Erythroblast (primary cell): ENCODE results near the gene EPB41L1.

Experiments
- GATA1 ChIP-seq: IDR thresholded peaks from 2 replicates; pipeline ENCODE4 v1.6.1; 2011; ENCODE audit warnings: low read depth, mild to moderate bottlenecking, control low read depth, low read length, moderate library complexity
- POLR2A ChIP-seq: IDR thresholded peaks from 2 replicates; pipeline ENCODE4 v1.6.1; 2011; ENCODE audit warnings: mild to moderate bottlenecking, low read length

GRCh38 chr20:36120991-36121390 is 33.5 kb upstream of the EPB41L1 start:
- no peak for TF ChIP-seq POLR2A
- no peak for TF ChIP-seq GATA1
